Natural killer cell treated with Interleukin-12 subunit alpha and Interleukin-12 subunit beta and Interleukin-15 and Interleukin-18, amount 100 ng/mL, for 72 hours (primary cell): ENCODE data around the gene ISG20. TPM values are rescaled to one million over a fixed set of nuclear protein-coding genes. Genes with fewer than 3 reads are reported as not detected.

Experiments used
- ATAC-seq, 2 donors: fragments of 150-1000 bp; cut with Tn5 transposase in 1 of 2; sonication (Bioruptor Pico), chemical (Tn5 transposase) in 1 of 2; 2 replicates each; pipeline ENCODE4 v1.10.0; 2021
- DNase-seq: peaks from one replicate; pipeline ENCODE4 v3.0.0; 2022; ENCODE audit warnings: low spot score
- H3K27ac Mint-ChIP-seq, 2 donors: 1 replicate in 1 of 2; 2 replicates in 1 of 2; pipeline ENCODE4 v1.8.0; 2022; ENCODE audit warnings: mixed read lengths in 2 of 2, mild to moderate bottlenecking in 1 of 2, moderate library complexity in 1 of 2
- H3K27me3 Mint-ChIP-seq, 2 donors: 1 replicate in 1 of 2; 2 replicates in 1 of 2; pipeline ENCODE4 v1.8.0; 2022; ENCODE audit warnings: mixed read lengths in 2 of 2
- H3K36me3 Mint-ChIP-seq: one replicate; pipeline ENCODE4 v1.8.0; 2022; ENCODE audit warnings: mixed read lengths
- H3K4me1 Mint-ChIP-seq, 2 donors: 1 replicate in 1 of 2; 2 replicates in 1 of 2; pipeline ENCODE4 v1.8.0; 2022; ENCODE audit warnings: low read depth in 2 of 2, mixed read lengths in 2 of 2, mild to moderate bottlenecking in 1 of 2
- H3K4me3 Mint-ChIP-seq: one replicate; pipeline ENCODE4 v1.8.0; 2022; ENCODE audit warnings: mixed read lengths
- H3K9me3 Mint-ChIP-seq: 2 replicates; pipeline ENCODE4 v1.8.0; 2022; ENCODE audit warnings: mixed read lengths
- total RNA-seq, 2 donors: library from RNA; stranded (reverse); gene quantifications; one replicate each; pipeline ENCODE4 v1.2.3, GENCODE V29; 2022

ISG20 gene
- total RNA-seq, 2 donors from 2014 or later, result 21.8 to 30.2 TPM

- Mint-ChIP-seq H3K4me3 (no peak overlapping the region), H3K4me1 (no peaks in the 10 kb centered on the region), H3K27me3 (peaks cover 10 to 13% of the 10 kb centered on the region in 2 donors), H3K9me3 (no peaks in the 10 kb centered on the region), H3K27ac (no peak overlapping the region), H3K36me3 (no peaks in the 10 kb centered on the region)
- no peak for ATAC-seq
- DNase-seq, result no peak
These were observed 42.9 kb downstream of the ISG20 start for GRCh38 chr15:88681610-88682221.

GRCh38 chr15:88684345-88684744 is 45.5 kb downstream of the ISG20 start:
- Mint-ChIP-seq H3K4me3 (no peak overlapping the region), H3K27ac (no peak overlapping the region), H3K9me3 (no peaks in the 10 kb centered on the region), H3K27me3 (peaks cover 16 to 18% of the 10 kb centered on the region in 2 donors), H3K36me3 (no peaks in the 10 kb centered on the region), H3K4me1 (no peaks in the 10 kb centered on the region)
- DNase-seq, result no peak
- no peak for ATAC-seq

- no peaks in the 10 kb centered on the region for H3K36me3 Mint-ChIP-seq
- no peak for DNase-seq
- H3K9me3 Mint-ChIP-seq, result no peaks in the 10 kb centered on the region
- H3K27ac Mint-ChIP-seq, result no peak overlapping the region
- H3K4me3 Mint-ChIP-seq, result no peak overlapping the region
- peaks cover 25 to 30% of the 10 kb centered on the region in 2 donors for H3K27me3 Mint-ChIP-seq
- H3K4me1 Mint-ChIP-seq, result no peaks in the 10 kb centered on the region
- ATAC-seq, result no peak
These were observed 47.4 kb downstream of the ISG20 start for GRCh38 chr15:88686166-88686565.

GRCh38 chr15:88688394-88688933 is 49.6 kb downstream of the ISG20 start:
- Mint-ChIP-seq H3K4me3 (no peak overlapping the region), H3K36me3 (no peaks in the 10 kb centered on the region), H3K27me3 (peaks cover 29 to 30% of the 10 kb centered on the region in 2 donors), H3K9me3 (no peaks in the 10 kb centered on the region), H3K4me1 (no peaks in the 10 kb centered on the region), H3K27ac (no peak overlapping the region)
- no peak for DNase-seq
- no peak for ATAC-seq

- no peaks in the 10 kb centered on the region for H3K36me3 Mint-ChIP-seq
- DNase-seq (no peak), ATAC-seq (peak in 1 of 2 donors; percentile 24)
- no peaks in the 10 kb centered on the region for H3K4me1 Mint-ChIP-seq
- no peak overlapping the region for H3K27ac Mint-ChIP-seq
- H3K9me3 Mint-ChIP-seq, result no peaks in the 10 kb centered on the region
- peaks cover 26 to 30% of the 10 kb centered on the region in 2 donors for H3K27me3 Mint-ChIP-seq
- no peak overlapping the region for H3K4me3 Mint-ChIP-seq
These were observed 51.5 kb downstream of the ISG20 start for GRCh38 chr15:88690331-88690730.

- Mint-ChIP-seq H3K4me1 (no peaks in the 10 kb centered on the region), H3K9me3 (no peaks in the 10 kb centered on the region), H3K4me3 (no peak overlapping the region), H3K27ac (no peak overlapping the region), H3K27me3 (peaks cover 23 to 25% of the 10 kb centered on the region in 2 donors), H3K36me3 (no peaks in the 10 kb centered on the region)
- DNase-seq, result no peak
- ATAC-seq, result no peak
These were observed 54.4 kb downstream of the ISG20 start for GRCh38 chr15:88693191-88693590.

GRCh38 chr15:88695101-88695500 is 56.3 kb downstream of the ISG20 start:
- no peak for ATAC-seq
- no peaks in the 10 kb centered on the region for H3K36me3 Mint-ChIP-seq

GRCh38 chr15:88695691-88696251 is 57.0 kb downstream of the ISG20 start:
- ATAC-seq (no peak), DNase-seq (no peak)
- H3K36me3 Mint-ChIP-seq, result no peaks in the 10 kb centered on the region
- no peak overlapping the region for H3K27ac Mint-ChIP-seq
- H3K27me3 Mint-ChIP-seq, result peaks cover 19 to 20% of the 10 kb centered on the region in 2 donors
- no peaks in the 10 kb centered on the region for H3K4me1 Mint-ChIP-seq
- no peaks in the 10 kb centered on the region for H3K9me3 Mint-ChIP-seq
- no peak overlapping the region for H3K4me3 Mint-ChIP-seq

More at GRCh38 chr15:88695101-88695500, 56.3 kb downstream of the ISG20 start:
- no peak for DNase-seq
- Mint-ChIP-seq H3K4me3 (no peak overlapping the region), H3K27me3 (peaks cover 22 to 25% of the 10 kb centered on the region in 2 donors), H3K27ac (no peak overlapping the region), H3K9me3 (no peaks in the 10 kb centered on the region), H3K4me1 (no peaks in the 10 kb centered on the region)

GRCh38 chr15:88696254-88696653 is 57.4 kb downstream of the ISG20 start:
- no peaks in the 10 kb centered on the region for H3K36me3 Mint-ChIP-seq
- H3K27ac Mint-ChIP-seq, result no peak overlapping the region
- H3K4me1 Mint-ChIP-seq, result no peaks in the 10 kb centered on the region
- peaks cover 17 to 18% of the 10 kb centered on the region in 2 donors for H3K27me3 Mint-ChIP-seq
- H3K9me3 Mint-ChIP-seq, result no peaks in the 10 kb centered on the region
- no peak for ATAC-seq
- no peak for DNase-seq
- no peak overlapping the region for H3K4me3 Mint-ChIP-seq

- Mint-ChIP-seq H3K4me1 (no peaks in the 10 kb centered on the region), H3K27ac (no peak overlapping the region), H3K9me3 (no peaks in the 10 kb centered on the region), H3K4me3 (no peak overlapping the region), H3K36me3 (no peaks in the 10 kb centered on the region), H3K27me3 (peaks cover 17 to 18% of the 10 kb centered on the region in 2 donors)
- DNase-seq, result no peak
- ATAC-seq, result no peak
These were observed 58.5 kb downstream of the ISG20 start for GRCh38 chr15:88697276-88697675.

GRCh38 chr15:88699861-88700260 is 61.0 kb downstream of the ISG20 start:
- peaks cover 29 to 30% of the 10 kb centered on the region in 2 donors for H3K27me3 Mint-ChIP-seq

GRCh38 chr15:88700716-88701115 is 61.9 kb downstream of the ISG20 start:
- Mint-ChIP-seq H3K4me3 (no peak overlapping the region), H3K36me3 (no peaks in the 10 kb centered on the region), H3K27ac (no peak overlapping the region), H3K4me1 (peaks cover 0 to 5% of the 10 kb centered on the region in 2 donors), H3K27me3 (peaks cover 31 to 32% of the 10 kb centered on the region in 2 donors), H3K9me3 (no peaks in the 10 kb centered on the region)
- DNase-seq, result no peak
- peak in 1 of 2 donors; percentile 34 for ATAC-seq

More at GRCh38 chr15:88699861-88700260, 61.0 kb downstream of the ISG20 start:
- Mint-ChIP-seq H3K4me1 (peaks cover 0 to 2% of the 10 kb centered on the region in 2 donors), H3K4me3 (no peak overlapping the region), H3K36me3 (no peaks in the 10 kb centered on the region), H3K27ac (no peak overlapping the region), H3K9me3 (no peaks in the 10 kb centered on the region)
- no peak for DNase-seq
- ATAC-seq, result no peak

GRCh38 chr15:88701561-88702095 is 62.8 kb downstream of the ISG20 start:
- no peak for DNase-seq

GRCh38 chr15:88702983-88703382 is 64.2 kb downstream of the ISG20 start:
- Mint-ChIP-seq H3K36me3 (no peaks in the 10 kb centered on the region), H3K4me1 (peaks cover 0 to 8% of the 10 kb centered on the region in 2 donors), H3K27me3 (peaks cover 38 to 40% of the 10 kb centered on the region in 2 donors), H3K9me3 (no peaks in the 10 kb centered on the region), H3K4me3 (no peak overlapping the region), H3K27ac (no peak overlapping the region)
- ATAC-seq (no peak), DNase-seq (no peak)

More at GRCh38 chr15:88701561-88702095, 62.8 kb downstream of the ISG20 start:
- peak in 1 of 2 donors; percentile 8 for ATAC-seq
- H3K27ac Mint-ChIP-seq, result no peak overlapping the region
- peaks cover 0 to 8% of the 10 kb centered on the region in 2 donors for H3K4me1 Mint-ChIP-seq
- H3K9me3 Mint-ChIP-seq, result no peaks in the 10 kb centered on the region
- H3K27me3 Mint-ChIP-seq, result peaks cover 35 to 40% of the 10 kb centered on the region in 2 donors
- H3K36me3 Mint-ChIP-seq, result no peaks in the 10 kb centered on the region
- H3K4me3 Mint-ChIP-seq, result no peak overlapping the region
